ENCODE results near the gene NECTIN1. TPM values are rescaled to one million over a fixed set of nuclear protein-coding genes. Genes with fewer than 3 reads are reported as not detected.
A peak's percentile ranks its signal among the peaks of the same experiment; 100 is the strongest.

NECTIN1 gene
- total RNA-seq, 6 donors from 2014 or later: 1.4 to 12.6 (median 7.6) TPM

GRCh38 chr11:119745776-119746535 is 17.0 kb upstream of the NECTIN1 start:
- no peak for ATAC-seq (ENCODE audit: low FRiP score in 2 of 2)
- H3K36me3 ChIP-seq: no peaks in the 10 kb centered on the region
- H3K4me3 ChIP-seq: no peak overlapping the region
- peaks cover 4 to 19% (median 11%) of the 10 kb centered on the region in 4 donors for H3K4me1 ChIP-seq
- 81 to 87% methylated on average over 12 to 16 of the region's 16 CpGs for WGBS, 2 donors
- DNase-seq: no peak
- no peak overlapping the region for H3K27ac ChIP-seq
- H3K27me3 ChIP-seq: peaks cover 0 to 21% (median 10%) of the 10 kb centered on the region in 4 donors
- no peak for TF ChIP-seq CTCF (IDR thresholded peaks at IDR 0.05)
- no peak for TF ChIP-seq POLR2A (IDR thresholded peaks at IDR 0.05)
- TF ChIP-seq POLR2AphosphoS5 (IDR thresholded peaks at IDR 0.05): no peak
- TF ChIP-seq EP300 (IDR thresholded peaks at IDR 0.05): no peak
- no peaks in the 10 kb centered on the region for H3K9me3 ChIP-seq

- 62 to 68% methylated on average over 5 of the region's 5 CpGs for WGBS, 2 donors
- ATAC-seq (ENCODE audit: low FRiP score in 2 of 2) (no peak), DNase-seq (no peak)
- Histone ChIP-seq H3K27me3 (peaks cover 0 to 21% (median 10%) of the 10 kb centered on the region in 4 donors), H3K4me3 (no peak overlapping the region), H3K9me3 (no peaks in the 10 kb centered on the region), H3K27ac (no peak overlapping the region), H3K36me3 (no peaks in the 10 kb centered on the region), H3K4me1 (peaks cover 4 to 19% (median 11%) of the 10 kb centered on the region in 4 donors)
- TF ChIP-seq CTCF (IDR thresholded peaks at IDR 0.05): no peak
- TF ChIP-seq POLR2AphosphoS5 (IDR thresholded peaks at IDR 0.05): no peak
- TF ChIP-seq EP300 (IDR thresholded peaks at IDR 0.05): no peak
- no peak for TF ChIP-seq POLR2A (IDR thresholded peaks at IDR 0.05)
Observed at GRCh38 chr11:119745112-119745511, 16.1 kb upstream of the NECTIN1 start.

- DNase-seq (no peak), ATAC-seq (ENCODE audit: low FRiP score in 2 of 2) (no peak)
- Histone ChIP-seq H3K36me3 (no peaks in the 10 kb centered on the region), H3K4me3 (no peak overlapping the region), H3K27me3 (peaks cover 0 to 21% (median 10%) of the 10 kb centered on the region in 4 donors), H3K9me3 (no peaks in the 10 kb centered on the region), H3K4me1 (peaks cover 4 to 19% (median 11%) of the 10 kb centered on the region in 4 donors), H3K27ac (no peak overlapping the region)
- TF ChIP-seq POLR2AphosphoS5 (IDR thresholded peaks at IDR 0.05) (no peak), POLR2A (IDR thresholded peaks at IDR 0.05) (no peak)
- 86 to 96% methylated on average over 2 of the region's 2 CpGs for WGBS, 2 donors
Observed at GRCh38 chr11:119744577-119744976, 15.6 kb upstream of the NECTIN1 start.

- Histone ChIP-seq H3K4me3 (no peak overlapping the region), H3K9me3 (no peaks in the 10 kb centered on the region), H3K27me3 (peaks cover 0 to 21% (median 10%) of the 10 kb centered on the region in 4 donors), H3K27ac (no peak overlapping the region), H3K36me3 (no peaks in the 10 kb centered on the region), H3K4me1 (peaks cover 4 to 19% (median 11%) of the 10 kb centered on the region in 4 donors)
- no peak for TF ChIP-seq CTCF (IDR thresholded peaks at IDR 0.05)
- TF ChIP-seq POLR2AphosphoS5 (IDR thresholded peaks at IDR 0.05): no peak
- no peak for TF ChIP-seq POLR2A (IDR thresholded peaks at IDR 0.05)
- TF ChIP-seq EP300 (IDR thresholded peaks at IDR 0.05): no peak
- WGBS, 2 donors: 35 to 45% methylated on average over 7 to 8 of the region's 8 CpGs
- no peak for ATAC-seq (ENCODE audit: low FRiP score in 2 of 2)
- no peak for DNase-seq
Observed at GRCh38 chr11:119743006-119743405, 14.0 kb upstream of the NECTIN1 start.

GRCh38 chr11:119742263-119742861 is 13.4 kb upstream of the NECTIN1 start:
- DNase-seq (no peak), ATAC-seq (ENCODE audit: low FRiP score in 2 of 2) (peak in 1 of 2 donors; percentile 64)
- Histone ChIP-seq H3K4me1 (peaks cover 4 to 19% (median 11%) of the 10 kb centered on the region in 4 donors), H3K27me3 (peaks cover 0 to 21% (median 10%) of the 10 kb centered on the region in 4 donors), H3K4me3 (peak overlapping the region in 2 of 4 donors; percentile 13 to 24), H3K27ac (no peak overlapping the region), H3K9me3 (no peaks in the 10 kb centered on the region), H3K36me3 (no peaks in the 10 kb centered on the region)
- no peak for TF ChIP-seq CTCF (IDR thresholded peaks at IDR 0.05)
- TF ChIP-seq POLR2A (IDR thresholded peaks at IDR 0.05): no peak
- no peak for TF ChIP-seq POLR2AphosphoS5 (IDR thresholded peaks at IDR 0.05)
- WGBS, 2 donors: 4% methylated on average over 11 to 34 of the region's 38 CpGs

Data from upper lobe of left lung (tissue), 6 donors.